D721Med (cell line): ENCODE measurements around the gene SLC18A3.

Experiments
- DNase-seq: peaks from one replicate; pipeline ENCODE4 v3.0.0; 2011; ENCODE audit warnings: low spot score; ENCODE audit not compliant: insufficient read length
- FAIRE-seq: peaks from 2 replicates; lab custom pipeline; 2011; peaks lifted over from hg19 to GRCh38; lab: Jason Lieb, UNC
- CTCF ChIP-seq: IDR thresholded peaks from 2 replicates; pipeline ENCODE4 v1.5.1; 2012; ENCODE audit warnings: mild to moderate bottlenecking, control low read depth; ENCODE audit not compliant: insufficient read depth; ENCODE audit errors: missing control alignments

Gene SLC18A3

GRCh38 chr10:49657606-49658005, 47.5 kb downstream of the SLC18A3 start:
- no peak for DNase-seq
- no peak for TF ChIP-seq CTCF
- FAIRE-seq = no peak

GRCh38 chr10:49661140-49661856, 51.2 kb downstream of the SLC18A3 start:
- DNase-seq = no peak
- no peak for FAIRE-seq
- TF ChIP-seq CTCF = no peak
